Epithelial cell of esophagus (primary cell): Measurements from ENCODE around the gene PTGIR.

Experiments
- DNase-seq: peaks from one replicate; pipeline ENCODE4 v3.0.0; 2010; ENCODE audit warnings: low read depth
- H3K4me3 ChIP-seq: 2 replicates; pipeline ENCODE4 v1.5.1; 2011; ENCODE audit warnings: mild to moderate bottlenecking, low read length, control low read depth
- CTCF ChIP-seq: IDR thresholded peaks from 2 replicates; pipeline ENCODE4 v1.5.1; 2011; ENCODE audit warnings: low read depth, mild to moderate bottlenecking, low read length, control low read depth, inconsistent platforms; ENCODE audit not compliant: insufficient read depth; ENCODE audit errors: missing control alignments

PTGIR gene

GRCh38 chr19:46615966-46616365 is 8.9 kb downstream of the PTGIR start:
- DNase-seq: no peak
- H3K4me3 ChIP-seq: no peak overlapping the region
- TF ChIP-seq CTCF: no peak

GRCh38 chr19:46614114-46614722 is 10.7 kb downstream of the PTGIR start:
- H3K4me3 ChIP-seq: no peak overlapping the region
- TF ChIP-seq CTCF: peak; percentile 81
- DNase-seq: peak; percentile 76

GRCh38 chr19:46613525-46613924 is 11.4 kb downstream of the PTGIR start:
- no peak overlapping the region for H3K4me3 ChIP-seq
- no peak for DNase-seq
- no peak for TF ChIP-seq CTCF

- TF ChIP-seq CTCF: no peak
- DNase-seq: no peak
- H3K4me3 ChIP-seq: no peak overlapping the region
Observed at GRCh38 chr19:46611776-46612175, 13.1 kb downstream of the PTGIR start.

- H3K4me3 ChIP-seq: no peak overlapping the region
- TF ChIP-seq CTCF: no peak
- DNase-seq: no peak
Observed at GRCh38 chr19:46610851-46611770, 13.8 kb downstream of the PTGIR start.

- no peak for DNase-seq
- no peak overlapping the region for H3K4me3 ChIP-seq
Observed at GRCh38 chr19:46610413-46610775, 14.5 kb downstream of the PTGIR start.

More at GRCh38 chr19:46610413-46610775, 14.5 kb downstream of the PTGIR start:
- no peak for TF ChIP-seq CTCF
